HG03575 (cell line): ENCODE measurements around the gene ANAPC2.

ENCODE experiments used
- ATAC-seq: cut with Tn5 transposase; IDR thresholded peaks from one replicate; pipeline ENCODE4 v1.9.1; 2021; ENCODE audit not compliant: unreplicated experiment, insufficient number of reproducible peaks, low FRiP score; ENCODE audit errors: extremely low read depth

Gene ANAPC2

DNA sequence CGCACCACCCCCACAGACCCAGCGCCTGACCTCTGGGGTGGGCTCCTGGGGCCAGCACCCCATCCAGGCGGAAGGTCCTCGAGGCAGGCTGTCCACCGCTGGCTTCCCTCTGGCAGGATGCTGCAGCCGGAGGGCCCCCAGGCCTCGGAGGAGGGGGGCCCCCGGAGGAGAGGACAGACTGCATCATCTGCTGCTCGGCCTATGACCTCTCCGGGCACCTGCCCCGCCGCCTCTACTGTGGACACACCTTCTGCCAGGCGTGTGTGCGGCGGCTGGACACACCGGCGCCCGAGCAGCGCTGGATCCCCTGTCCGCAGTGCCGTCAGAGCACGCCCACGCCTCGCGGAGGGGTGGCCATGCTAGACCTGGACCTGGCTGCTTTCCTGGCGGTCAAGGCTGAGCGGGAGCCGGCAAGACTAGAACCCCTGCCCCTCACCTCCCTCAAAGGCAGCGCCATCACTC, 40.2 kb upstream of the ANAPC2 start:
- ATAC-seq: no peak

DNA sequence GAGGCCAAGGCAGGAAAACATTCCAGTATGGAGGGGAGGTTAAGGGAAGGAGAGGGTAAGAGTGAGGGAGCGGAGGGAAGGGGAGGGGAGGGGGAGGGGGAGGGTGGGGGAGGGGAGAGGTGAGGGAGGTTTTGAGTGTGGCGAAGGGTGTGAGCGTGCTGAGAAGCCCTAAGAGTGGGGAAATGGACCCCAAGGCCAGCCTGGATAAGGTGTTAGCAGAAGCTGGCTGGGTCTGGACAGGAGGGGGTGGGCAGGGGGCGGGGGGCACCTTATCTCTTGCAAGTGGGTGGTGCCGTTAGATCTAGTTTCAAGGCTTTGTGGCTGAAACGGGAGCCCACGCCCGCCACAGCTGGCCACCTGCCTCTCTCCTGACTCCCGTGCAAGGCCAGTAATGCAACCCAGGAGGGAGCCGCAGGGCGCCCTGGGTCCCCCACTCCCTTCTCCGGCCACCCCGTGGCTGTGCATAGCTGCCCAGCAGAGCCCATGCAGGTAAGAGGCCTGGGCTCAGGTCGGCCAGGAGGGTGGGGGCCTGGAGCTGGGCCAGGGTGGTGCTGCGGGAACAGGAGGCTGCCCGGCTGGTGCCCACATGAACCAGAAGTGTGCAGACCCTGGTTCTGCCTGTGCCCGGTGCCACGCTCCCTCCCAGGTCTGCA, 39.6 kb upstream of the ANAPC2 start:
- ATAC-seq: no peak

DNA sequence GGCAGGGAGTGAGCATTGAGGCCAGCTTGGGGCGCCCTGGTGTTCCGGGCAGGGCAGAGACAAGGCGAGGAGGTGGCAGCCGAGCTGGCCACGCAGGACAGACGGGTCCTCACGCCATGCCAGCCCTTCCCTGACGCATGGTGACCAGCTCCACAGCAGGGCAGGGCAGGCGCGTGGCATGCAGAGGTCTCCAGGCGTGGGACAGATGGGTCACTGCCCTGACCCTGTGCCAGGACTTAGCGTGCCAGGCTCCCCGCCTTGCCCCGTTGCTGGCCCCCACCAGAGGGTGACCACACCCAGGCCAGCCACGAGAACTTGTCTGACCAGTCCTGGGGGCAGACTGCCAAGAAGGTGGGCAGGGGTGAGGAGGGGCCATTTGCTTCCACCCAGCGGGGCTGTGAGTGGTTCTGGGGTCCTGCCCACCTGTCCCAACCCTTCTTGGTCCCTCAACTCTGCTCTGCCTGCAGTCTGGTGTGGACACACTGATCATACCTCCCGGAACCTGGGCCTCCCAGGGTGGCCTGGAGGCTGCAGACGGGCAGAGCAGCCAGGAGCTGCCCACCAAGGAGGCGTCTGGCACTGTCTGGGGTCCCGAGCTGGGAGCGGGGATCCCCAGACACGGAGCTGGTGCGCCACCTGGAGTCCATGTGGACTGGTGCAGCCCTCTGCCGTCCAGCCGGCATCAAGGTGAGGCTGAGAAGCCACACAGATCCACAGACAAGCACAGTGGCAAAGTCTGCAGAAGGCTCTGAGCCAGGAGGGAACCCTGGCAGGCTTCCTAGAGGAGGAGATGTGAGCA, 38.9 kb upstream of the ANAPC2 start, which contains the start of gene RNF224:
TSS of gene RNF224 (plus strand) at position 449 of the 799 bp plus-strand sequence. CDS start 834 bp downstream, outside the sequence.
- ATAC-seq: no peak

DNA sequence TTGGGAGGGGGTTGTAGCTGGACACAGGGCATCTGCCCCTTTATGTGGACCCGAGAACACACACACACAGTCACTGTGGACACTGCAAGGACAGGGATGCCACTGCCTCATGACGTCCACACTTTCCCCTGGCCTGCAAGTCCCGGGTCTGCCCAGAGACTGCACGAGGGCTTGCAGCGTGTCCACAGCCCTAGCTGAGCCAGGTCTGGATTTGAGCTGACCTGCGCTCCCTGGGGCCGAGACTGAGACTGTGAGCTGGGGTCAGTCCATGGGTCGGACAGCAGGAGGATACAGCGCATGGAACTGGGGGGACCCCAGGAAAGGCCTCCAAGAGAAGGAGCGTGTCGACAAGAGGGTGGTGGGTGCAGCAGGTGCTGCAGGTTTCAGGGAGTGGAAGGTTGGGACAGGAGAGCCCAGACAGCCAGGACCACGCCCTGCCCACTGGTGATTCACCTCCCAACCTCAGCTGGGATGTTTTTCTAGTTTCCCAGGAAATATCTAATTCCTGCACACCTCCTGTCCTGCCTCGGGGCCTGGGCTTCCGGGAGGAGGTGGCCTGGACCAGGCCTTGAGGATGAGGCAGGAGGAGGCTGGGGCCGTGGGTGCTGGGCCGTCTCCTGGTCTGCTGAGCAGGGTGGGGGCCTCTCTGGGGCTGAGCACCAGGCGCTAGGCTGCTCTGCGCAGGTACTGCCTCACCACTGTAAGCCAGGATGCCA, 38.1 kb upstream of the ANAPC2 start:
- no peak for ATAC-seq

DNA sequence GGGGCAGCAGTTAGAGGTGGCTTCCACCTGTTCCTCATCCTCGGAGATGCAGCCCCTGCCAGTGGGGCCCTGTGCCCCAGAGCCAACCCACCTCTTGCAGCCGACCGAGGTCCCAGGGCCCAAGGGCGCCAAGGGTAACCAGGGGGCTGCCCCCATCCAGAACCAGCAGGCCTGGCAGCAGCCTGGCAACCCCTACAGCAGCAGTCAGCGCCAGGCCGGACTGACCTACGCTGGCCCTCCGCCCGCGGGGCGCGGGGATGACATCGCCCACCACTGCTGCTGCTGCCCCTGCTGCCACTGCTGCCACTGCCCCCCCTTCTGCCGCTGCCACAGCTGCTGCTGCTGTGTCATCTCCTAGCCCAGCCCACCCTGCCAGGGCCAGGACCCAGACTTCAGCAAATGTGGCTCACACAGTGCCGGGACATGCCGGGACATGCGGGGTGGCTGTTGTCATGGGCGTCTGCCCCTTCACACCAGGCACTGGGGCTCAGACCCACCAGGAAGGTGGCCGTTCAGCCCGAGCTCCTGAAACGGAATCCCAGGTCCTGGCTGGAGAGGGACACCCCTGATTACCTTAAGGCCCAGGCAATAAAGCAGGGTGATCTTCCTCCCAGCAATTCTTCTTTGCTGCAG, 37.5 kb upstream of the ANAPC2 start:
- ATAC-seq: no peak

DNA sequence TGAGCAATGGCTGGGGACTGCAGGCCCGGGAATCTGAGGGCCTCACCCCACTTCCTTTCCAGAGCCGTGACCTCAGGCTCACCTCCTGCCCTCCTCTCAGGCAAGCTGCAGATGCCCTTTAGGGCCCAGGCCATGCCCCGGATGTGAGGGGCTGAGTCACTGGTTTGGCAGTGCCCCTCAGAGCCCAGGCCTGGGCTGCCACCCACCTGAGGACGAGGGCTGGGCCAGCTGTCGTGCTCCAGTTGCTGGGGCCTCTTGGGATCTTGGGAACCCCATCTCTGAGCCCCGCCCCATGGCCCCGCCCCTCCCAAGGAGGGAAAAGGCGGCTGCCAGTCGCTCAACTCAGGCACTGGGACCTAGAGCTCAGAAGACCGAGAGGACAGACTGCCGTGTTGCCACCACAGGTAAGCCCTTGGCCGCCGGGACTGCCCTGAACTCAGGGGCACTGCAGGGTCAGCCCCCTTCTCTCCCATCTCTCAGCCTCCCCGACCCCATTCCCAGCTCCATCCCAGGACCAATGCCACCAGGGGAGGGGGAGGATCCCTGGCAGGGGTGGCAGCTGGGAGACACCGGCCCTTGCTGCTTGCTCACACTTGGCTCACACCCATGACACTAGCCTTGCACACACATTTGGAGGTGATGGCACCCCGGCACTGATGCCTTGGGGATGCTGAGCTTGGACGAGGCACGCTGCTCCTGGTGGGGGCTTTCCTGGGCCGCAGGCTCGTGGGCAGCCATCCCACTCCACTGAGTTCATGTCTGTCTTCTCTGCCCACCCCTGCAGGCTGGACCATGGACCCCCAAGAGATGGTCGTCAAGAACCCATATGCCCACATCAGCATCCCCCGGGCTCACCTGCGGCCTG, 36.7 kb upstream of the ANAPC2 start, which contains the start of gene CYSRT1:
TSS of gene CYSRT1 (plus strand) at position 345 of the 865 bp plus-strand sequence. CDS start at position 793, 448 bp downstream.
- no peak for ATAC-seq

DNA sequence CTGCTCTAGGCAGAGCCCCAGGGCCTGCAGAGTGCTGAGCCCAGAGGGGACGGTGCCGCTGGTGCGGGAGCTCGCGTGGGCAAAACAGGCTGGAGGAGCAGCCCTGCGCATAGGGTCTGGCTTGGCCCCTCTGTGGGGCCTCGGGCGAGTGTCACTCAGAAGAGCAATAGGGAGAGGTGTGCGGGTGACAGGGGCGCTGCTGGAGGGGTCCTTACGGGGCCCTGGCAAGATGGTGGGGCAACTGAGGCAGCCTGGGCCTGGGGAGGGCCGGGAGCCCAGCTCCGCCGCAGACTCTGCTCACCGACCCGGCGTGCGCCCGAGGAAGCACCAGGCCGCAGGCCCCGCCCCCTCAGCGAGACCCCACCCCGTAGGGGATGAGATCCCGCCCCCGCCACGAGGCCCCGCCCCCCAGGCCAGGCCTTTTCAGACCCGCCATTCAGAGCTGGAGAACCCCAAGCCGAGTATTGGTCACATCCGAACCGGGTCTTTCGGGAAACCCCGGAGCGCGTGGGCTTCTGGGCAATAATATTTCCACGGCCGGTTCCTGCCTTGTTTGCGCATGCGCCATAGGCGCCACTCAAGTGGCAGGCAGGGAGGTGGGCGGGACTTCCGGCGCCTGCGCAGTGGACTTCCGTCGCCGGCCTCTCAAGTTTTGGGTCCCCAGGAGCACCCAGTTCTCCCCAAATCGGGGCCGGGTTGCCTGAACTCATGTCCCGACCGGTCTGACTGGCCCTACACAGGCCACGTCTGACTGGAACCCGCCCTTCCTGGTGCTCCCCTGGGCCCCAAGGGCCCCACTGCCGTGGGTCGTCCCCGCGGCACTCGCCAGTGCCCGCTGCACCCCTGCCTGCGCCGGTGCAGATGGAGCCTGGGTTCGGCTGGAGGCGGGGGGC, 35.0 kb upstream of the ANAPC2 start:
- peak; percentile 44 for ATAC-seq

DNA sequence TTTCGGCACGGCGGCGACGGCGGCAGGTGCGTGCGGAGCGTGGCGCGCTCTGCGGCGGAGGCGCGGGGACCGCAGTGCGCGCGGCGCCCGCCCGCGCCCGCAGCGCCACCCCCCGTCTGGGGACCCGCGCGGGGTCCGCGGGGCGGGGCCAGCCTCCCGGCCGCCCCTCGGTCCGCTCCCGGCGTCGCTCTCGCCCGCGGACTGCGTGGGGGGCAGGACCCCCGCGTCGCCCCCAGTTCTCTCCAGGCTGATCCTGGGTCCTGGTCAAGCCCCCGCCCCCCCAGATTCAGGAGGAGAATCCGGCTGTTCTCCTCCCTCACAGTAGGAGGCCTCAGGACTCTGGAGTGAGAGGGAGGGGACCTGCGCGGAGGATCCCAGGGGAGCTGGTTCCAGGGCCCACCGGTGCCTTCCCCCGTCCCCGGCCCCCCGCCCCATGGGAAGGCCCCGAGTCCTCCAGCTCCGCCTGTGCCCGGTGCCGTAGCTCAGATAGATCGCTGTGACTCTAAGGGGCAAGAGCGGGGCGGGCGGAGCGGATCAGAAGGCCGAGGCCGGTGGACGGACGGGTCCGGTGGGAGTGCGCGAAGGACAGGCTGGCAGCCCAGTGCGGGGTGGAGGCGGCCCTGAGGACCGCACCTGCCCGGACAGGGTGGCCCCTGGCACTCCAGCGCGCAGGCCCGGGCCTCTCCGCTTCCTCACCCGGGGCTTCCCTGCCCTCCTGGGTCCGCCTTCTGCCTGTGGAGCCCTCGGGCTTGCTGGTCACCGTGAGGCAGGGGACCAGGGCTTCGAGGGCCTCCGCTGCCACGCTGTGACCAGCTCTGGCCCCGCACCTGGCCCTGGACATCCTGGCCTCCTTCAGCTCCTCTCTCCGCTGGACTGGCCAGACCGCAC, 34.1 kb upstream of the ANAPC2 start, which contains the start of gene RNF208:
TSS of gene RNF208 (minus strand) at position 51 of the 888 bp plus-strand sequence. CDS start 1,028 bp downstream, outside the sequence.
- no peak for ATAC-seq

DNA sequence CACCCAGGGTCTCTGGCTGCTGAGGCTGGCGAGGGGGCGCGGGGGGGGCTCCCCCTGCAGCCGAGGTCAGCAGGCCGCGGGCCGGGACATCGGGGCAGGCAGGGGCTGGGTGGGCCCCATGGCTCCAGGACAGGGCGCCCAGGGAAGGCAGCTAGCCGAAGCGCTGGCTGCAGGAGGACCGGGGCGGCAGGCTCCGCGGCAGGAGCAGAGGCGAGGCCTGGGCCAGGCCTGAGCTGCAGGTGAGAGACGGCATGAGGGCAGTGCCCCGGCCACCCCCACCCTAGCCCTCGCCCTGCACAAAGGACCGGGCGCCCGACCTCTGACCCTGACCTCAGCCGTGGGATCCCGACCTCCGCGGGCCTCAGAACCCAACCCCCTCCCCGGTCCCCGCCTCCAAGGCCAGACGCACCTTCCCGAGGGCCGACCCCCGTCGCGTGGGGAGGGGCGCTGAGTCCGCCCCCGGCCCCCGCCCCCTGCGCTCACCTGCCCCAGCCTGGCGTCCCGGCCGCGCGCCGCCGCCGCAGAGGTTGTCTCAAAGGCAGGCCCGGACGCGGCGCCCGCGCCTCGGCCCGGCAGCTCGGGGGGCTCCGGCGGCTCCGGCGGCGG, 33.2 kb upstream of the ANAPC2 start:
- no peak for ATAC-seq

DNA sequence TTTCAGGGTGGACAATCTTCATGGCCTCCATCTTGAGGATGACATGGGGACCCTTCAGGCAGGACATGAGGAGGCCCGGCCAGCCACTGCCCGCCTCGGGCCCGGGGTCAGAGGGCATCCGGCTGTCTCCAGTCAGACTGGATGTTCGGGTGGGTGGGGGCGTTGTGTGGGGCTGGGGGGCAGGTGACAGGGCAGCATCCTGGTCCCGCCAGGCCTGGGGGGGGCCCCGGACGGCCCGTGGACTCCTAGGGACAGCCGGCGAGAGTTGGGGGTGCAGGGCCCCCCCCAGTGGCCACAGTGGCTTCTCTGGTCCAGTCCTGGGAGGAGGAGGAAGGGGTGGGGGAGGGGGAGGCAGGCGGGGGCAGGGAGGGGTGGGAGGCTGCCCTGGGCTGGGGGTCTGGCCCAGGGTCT, 32.7 kb upstream of the ANAPC2 start:
- no peak for ATAC-seq

DNA sequence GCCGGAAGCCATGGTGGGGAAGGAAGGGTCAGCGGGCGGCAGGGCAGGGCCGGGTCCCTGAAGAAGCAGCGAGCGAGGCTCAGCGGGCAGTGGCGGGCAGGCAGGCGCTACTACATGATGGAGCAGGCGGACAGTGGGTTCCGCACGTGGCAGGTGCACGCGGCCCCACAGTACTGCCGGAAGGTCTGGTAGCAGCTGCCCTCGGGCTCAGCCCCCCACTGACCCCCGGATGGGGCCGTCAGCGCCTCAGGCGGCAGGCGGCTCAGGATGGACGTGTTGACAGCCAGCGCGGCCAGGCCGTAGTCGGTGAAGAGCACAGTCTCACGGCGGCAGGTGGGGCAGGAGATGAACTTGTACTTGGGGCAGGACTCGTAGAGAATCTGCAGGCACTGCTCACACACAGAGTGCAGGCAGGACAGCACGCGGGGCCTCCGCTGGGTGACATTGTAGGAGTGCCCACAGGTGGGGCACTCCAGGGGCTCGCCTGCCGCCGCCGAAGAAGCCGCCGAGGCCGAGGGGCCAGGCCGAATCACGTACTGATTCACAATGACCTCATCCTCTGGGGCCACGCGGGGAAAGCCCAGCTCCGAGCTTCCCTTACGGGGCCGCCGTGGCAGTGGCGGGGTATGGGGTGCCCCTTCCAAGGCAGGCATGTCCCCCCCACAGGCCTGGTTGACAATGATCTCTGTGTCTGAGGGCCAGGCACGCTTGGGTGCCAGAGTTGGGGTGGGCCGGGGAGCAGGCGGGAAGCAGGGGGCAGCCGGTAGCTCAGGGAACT, 32.1 kb upstream of the ANAPC2 start:
- ATAC-seq: no peak

DNA sequence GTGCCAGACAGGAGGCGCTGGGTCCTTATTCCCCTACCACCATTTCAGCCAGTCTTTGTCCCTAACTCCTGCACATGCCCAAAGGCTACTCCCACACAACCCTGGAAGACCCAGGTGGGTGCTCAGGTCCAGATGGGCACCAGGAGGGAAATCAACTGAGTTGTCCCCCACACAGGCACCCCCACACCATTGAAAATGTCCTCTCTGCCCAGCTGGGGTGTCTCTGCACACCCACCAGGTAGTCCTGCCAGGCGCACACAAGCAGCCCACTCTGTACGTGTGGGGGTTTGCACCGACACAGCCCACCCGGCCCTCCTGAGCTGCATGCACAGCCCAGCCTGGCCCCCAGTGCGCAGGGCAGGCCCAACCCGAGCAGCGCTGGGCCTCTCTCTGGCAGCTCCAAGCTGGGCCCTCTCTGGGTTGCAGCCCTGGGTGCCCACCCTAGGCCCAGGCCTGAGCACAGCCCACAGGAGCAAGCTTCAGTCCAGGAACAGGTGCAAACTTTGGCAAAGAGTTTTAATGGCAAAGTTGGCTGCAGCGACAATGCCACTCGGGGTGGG, 31.5 kb upstream of the ANAPC2 start:
- no peak for ATAC-seq

DNA sequence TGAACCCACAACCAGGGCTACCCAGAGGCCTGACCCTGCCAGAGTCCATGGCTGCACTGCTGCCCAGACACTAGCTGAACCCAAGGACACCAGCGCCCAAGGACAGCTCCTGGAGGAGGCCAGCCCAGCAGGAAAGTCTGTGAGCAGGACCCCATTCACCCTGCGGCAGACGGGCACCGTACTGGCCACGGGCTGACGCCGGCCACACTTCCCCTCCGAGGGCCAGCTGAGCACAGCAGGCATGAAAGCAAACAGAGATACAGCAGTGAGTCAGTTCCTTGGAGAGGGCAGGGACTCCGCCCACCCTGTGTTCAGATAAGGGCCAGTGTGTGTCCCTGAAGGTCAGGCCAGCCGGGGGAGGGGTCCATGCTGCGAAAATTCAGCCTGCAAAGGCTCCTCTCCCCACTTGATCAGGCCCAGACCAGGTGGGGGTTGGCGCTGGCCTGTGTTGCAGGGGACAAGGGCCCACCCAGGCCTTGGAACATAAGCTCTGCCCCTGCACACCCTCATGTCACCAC, 30.5 kb upstream of the ANAPC2 start:
- no peak for ATAC-seq

DNA sequence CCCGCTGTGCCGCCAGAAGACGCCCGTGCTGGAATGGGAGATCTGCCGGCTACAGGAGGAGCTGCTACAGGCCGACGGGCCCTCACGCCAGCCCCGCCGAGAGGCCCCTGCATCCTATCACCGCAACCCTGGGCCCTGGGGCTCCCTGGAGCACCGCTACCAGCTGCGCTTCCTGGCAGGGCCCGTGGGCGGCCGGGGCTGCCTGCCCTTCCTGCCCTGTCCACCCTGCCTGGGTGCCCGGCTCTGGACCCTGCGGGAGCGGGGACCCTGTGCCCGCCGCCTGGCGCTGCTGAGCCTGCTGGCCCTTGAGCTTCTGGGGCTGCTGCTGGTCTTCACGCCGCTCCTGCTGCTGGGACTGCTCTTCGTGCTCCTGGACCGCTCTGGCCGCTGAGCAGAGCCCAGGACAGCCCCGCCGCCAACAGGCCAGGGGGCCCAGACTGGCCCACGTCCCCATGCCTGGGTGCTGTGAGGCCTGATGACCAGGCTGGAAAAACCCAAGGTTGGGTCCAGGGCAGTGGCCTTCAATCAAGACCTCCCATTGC, 29.9 kb upstream of the ANAPC2 start:
- no peak for ATAC-seq
